Thymus (tissue), 11 donors: ENCODE data around the gene GNG12. TPM values are rescaled to one million over a fixed set of nuclear protein-coding genes. Genes with fewer than 3 reads are reported as not detected.
A peak's percentile ranks its signal among the peaks of the same experiment; 100 is the strongest.

Source experiments
- DNase-seq, 9 donors: peaks; one replicate each; pipeline ENCODE4 v3.0.0-alpha.2; 2013; ENCODE audit warnings: low spot score in 9 of 9, low read depth in 6 of 9, missing footprints in 1 of 9
- H3K27ac ChIP-seq, 2 donors: one replicate each; pipeline ENCODE4 v1.5.1; 2013; ENCODE audit warnings: control low read depth in 1 of 2, low read depth in 1 of 2, low read length in 1 of 2, mild to moderate bottlenecking in 1 of 2, moderate library complexity in 1 of 2
- H3K27me3 ChIP-seq, 2 donors: one replicate each; pipeline ENCODE4 v1.5.1; 2013; ENCODE audit warnings: low read length in 1 of 2; ENCODE audit not compliant: control insufficient read depth in 2 of 2, insufficient read depth in 1 of 2
- H3K36me3 ChIP-seq, 2 donors: one replicate each; pipeline ENCODE4 v1.5.1; 2013; ENCODE audit warnings: low read length in 1 of 2, mild to moderate bottlenecking in 1 of 2, moderate library complexity in 1 of 2; ENCODE audit not compliant: control insufficient read depth in 2 of 2, insufficient read depth in 2 of 2
- H3K4me1 ChIP-seq, 2 donors: one replicate each; pipeline ENCODE4 v1.5.1; 2013; ENCODE audit warnings: low read length in 2 of 2; ENCODE audit not compliant: control insufficient read depth in 2 of 2, insufficient read depth in 2 of 2
- H3K4me3 ChIP-seq, 2 donors: one replicate each; pipeline ENCODE4 v1.5.1; 2013; ENCODE audit warnings: low read length in 2 of 2, control low read depth in 1 of 2, mild to moderate bottlenecking in 1 of 2
- H3K9me3 ChIP-seq, 2 donors: one replicate each; pipeline ENCODE4 v1.5.1; 2013; ENCODE audit warnings: low read length in 1 of 2, mild to moderate bottlenecking in 1 of 2; ENCODE audit not compliant: control insufficient read depth in 2 of 2, insufficient read depth in 1 of 2
- WGBS: extraction: QIAGEN DNeasy Blood & Tissue Kit; methylation state at CpG from one replicate; pipeline ENCODE4 v1.1.7; 2013; 5-methylcytosine and 5-hydroxymethylcytosine counted together
- polyA plus RNA-seq: library from polyadenylated mRNA; stranded (reverse); fragments of 200-250 nt; gene quantifications from one replicate; pipeline ENCODE4 v1.2.3, GENCODE V29; 2013
- total RNA-seq: library from RNA; stranded (reverse); fragments of 120-200 nt; gene quantifications from one replicate; pipeline ENCODE4 v1.2.4, GENCODE V29; 2013
- donor health status: healthy.

GNG12 gene
- total and polyA plus RNA-seq, 2 donors, result 14.8 to 19.3 TPM

- peaks cover 18 to 43% of the 10 kb centered on the region in 2 donors for H3K4me1 ChIP-seq
These were observed 122.0 kb downstream of the GNG12 start for GRCh38 chr1:67711158-67711854.

DNA sequence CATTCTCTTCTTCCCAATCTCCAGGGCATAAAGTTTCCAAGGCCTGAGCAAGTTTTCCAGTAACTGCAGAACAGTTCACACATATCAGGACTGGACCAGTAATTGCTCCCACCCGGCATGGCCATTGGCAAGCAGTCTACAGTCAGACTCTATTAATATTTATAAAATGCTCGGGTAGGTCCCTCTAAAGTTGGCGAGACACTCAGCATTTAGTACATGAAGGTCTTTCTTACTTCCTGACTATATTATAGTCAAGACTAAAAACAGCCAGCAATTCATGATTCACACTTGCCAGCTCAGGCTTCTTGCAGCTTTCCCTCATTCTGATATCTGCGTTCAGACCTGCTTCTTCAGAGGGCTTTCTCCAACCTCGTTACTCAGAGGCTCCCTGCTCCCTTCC lies 122.8 kb downstream of the GNG12 start:
- DNase-seq, result no peak
- no peak overlapping the region for H3K4me3 ChIP-seq
- H3K27me3 ChIP-seq, result no peaks in the 10 kb centered on the region
- H3K9me3 ChIP-seq, result no peaks in the 10 kb centered on the region
- H3K4me1 ChIP-seq, result peaks cover 18 to 38% of the 10 kb centered on the region in 2 donors
- 92% methylated on average over 5 of the region's 5 CpGs for WGBS
- peak overlapping the region in 1 of 2 donors; percentile 27 for H3K27ac ChIP-seq
- H3K36me3 ChIP-seq, result no peaks in the 10 kb centered on the region

More at GRCh38 chr1:67711158-67711854, 122.0 kb downstream of the GNG12 start:
- peak overlapping the region in 1 of 2 donors; percentile 70 for H3K27ac ChIP-seq
- no peaks in the 10 kb centered on the region for H3K27me3 ChIP-seq
- H3K9me3 ChIP-seq, result no peaks in the 10 kb centered on the region
- no peak overlapping the region for H3K4me3 ChIP-seq
- WGBS, result 69% methylated on average over 7 of the region's 7 CpGs
- H3K36me3 ChIP-seq, result no peaks in the 10 kb centered on the region
- no peak for DNase-seq

DNA sequence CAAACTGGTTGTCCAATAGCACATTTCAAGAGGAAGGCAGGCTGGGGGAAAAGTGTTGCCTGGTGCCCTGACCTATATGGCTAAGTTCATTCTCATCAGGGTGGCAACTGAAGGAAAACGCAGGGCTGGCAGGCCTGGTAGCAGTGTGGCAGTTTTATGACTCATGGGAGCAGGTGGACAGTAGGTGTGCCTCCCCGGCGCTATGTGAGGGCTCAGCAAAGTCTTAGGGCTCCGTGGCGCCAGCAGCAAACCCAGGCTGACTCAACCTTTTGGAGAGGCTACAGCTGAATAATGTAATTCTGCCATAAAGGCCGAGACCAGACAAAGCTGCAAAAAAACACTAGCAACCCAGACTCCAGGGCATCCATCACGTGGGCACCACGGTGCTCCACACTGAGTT lies 124.7 kb downstream of the GNG12 start:
- no peak for DNase-seq
- Histone ChIP-seq H3K27me3 (no peaks in the 10 kb centered on the region), H3K36me3 (no peaks in the 10 kb centered on the region), H3K9me3 (no peaks in the 10 kb centered on the region), H3K4me1 (peaks cover 18 to 30% of the 10 kb centered on the region in 2 donors), H3K27ac (no peak overlapping the region), H3K4me3 (no peak overlapping the region)
- WGBS, result 99% methylated on average over 8 of the region's 8 CpGs

- Histone ChIP-seq H3K36me3 (no peaks in the 10 kb centered on the region), H3K9me3 (no peaks in the 10 kb centered on the region), H3K4me1 (peaks cover 0 to 7% of the 10 kb centered on the region in 2 donors), H3K27ac (no peak overlapping the region), H3K4me3 (no peak overlapping the region), H3K27me3 (no peaks in the 10 kb centered on the region)
- DNase-seq, result no peak
- WGBS, result 97% methylated on average over 10 of the region's 10 CpGs
These were observed 127.4 kb downstream of the GNG12 start for GRCh38 chr1:67705735-67706453.

GRCh38 chr1:67704351-67704750 lies 128.9 kb downstream of the GNG12 start:
- DNase-seq, result no peak
- WGBS, result 93% methylated on average over 3 of the region's 3 CpGs

GRCh38 chr1:67701876-67702275 lies 131.4 kb downstream of the GNG12 start:
- no peak for DNase-seq
- Histone ChIP-seq H3K27me3 (no peaks in the 10 kb centered on the region), H3K4me1 (no peaks in the 10 kb centered on the region), H3K9me3 (no peaks in the 10 kb centered on the region), H3K27ac (no peak overlapping the region), H3K36me3 (no peaks in the 10 kb centered on the region), H3K4me3 (no peak overlapping the region)
- 97% methylated on average over 2 of the region's 2 CpGs for WGBS

More at GRCh38 chr1:67704351-67704750, 128.9 kb downstream of the GNG12 start:
- Histone ChIP-seq H3K27ac (no peak overlapping the region), H3K27me3 (no peaks in the 10 kb centered on the region), H3K4me3 (no peak overlapping the region), H3K36me3 (no peaks in the 10 kb centered on the region), H3K4me1 (no peaks in the 10 kb centered on the region), H3K9me3 (no peaks in the 10 kb centered on the region)

GRCh38 chr1:67700692-67701410 lies 132.4 kb downstream of the GNG12 start:
- Histone ChIP-seq H3K4me1 (no peaks in the 10 kb centered on the region), H3K36me3 (no peaks in the 10 kb centered on the region)
- DNase-seq, result no peak

GRCh38 chr1:67700220-67700619 lies 133.0 kb downstream of the GNG12 start:
- H3K36me3 ChIP-seq, result no peaks in the 10 kb centered on the region
- no peak overlapping the region for H3K27ac ChIP-seq
- no peaks in the 10 kb centered on the region for H3K9me3 ChIP-seq
- H3K27me3 ChIP-seq, result no peaks in the 10 kb centered on the region
- H3K4me3 ChIP-seq, result no peak overlapping the region
- WGBS, result 96% methylated on average over 4 of the region's 4 CpGs
- no peak for DNase-seq
- no peaks in the 10 kb centered on the region for H3K4me1 ChIP-seq

More at GRCh38 chr1:67700692-67701410, 132.4 kb downstream of the GNG12 start:
- H3K27me3 ChIP-seq, result no peaks in the 10 kb centered on the region
- H3K4me3 ChIP-seq, result no peak overlapping the region
- no peaks in the 10 kb centered on the region for H3K9me3 ChIP-seq
- no peak overlapping the region for H3K27ac ChIP-seq
- WGBS, result 94% methylated on average over 8 of the region's 8 CpGs

- H3K36me3 ChIP-seq, result no peaks in the 10 kb centered on the region
- H3K27ac ChIP-seq, result no peak overlapping the region
- H3K27me3 ChIP-seq, result no peaks in the 10 kb centered on the region
- no peaks in the 10 kb centered on the region for H3K4me1 ChIP-seq
- no peak overlapping the region for H3K4me3 ChIP-seq
- 94% methylated on average over 3 of the region's 3 CpGs for WGBS
- H3K9me3 ChIP-seq, result no peaks in the 10 kb centered on the region
- DNase-seq, result no peak
These were observed 136.6 kb downstream of the GNG12 start for GRCh38 chr1:67696708-67697107.
